HepG2 (cell line): Measurements from ENCODE around the gene XXYLT1. TPM values are rescaled to one million over a fixed set of nuclear protein-coding genes. Genes with fewer than 3 reads are reported as not detected.
A peak's percentile ranks its signal among the peaks of the same experiment; 100 is the strongest.

Source experiments
- BCL6 ChIP-seq: IDR thresholded peaks from 2 replicates; pipeline ENCODE4 v1.6.1; 2016; ENCODE audit warnings: missing genetic modification reagents, missing compliant biosample characterization
- CBX2 ChIP-seq, 2 experiments: fragments of 200-600 bp in 1 of 2; sonication (generic); formaldehyde crosslinking in 1 of 2; IDR thresholded peaks; 2 replicates each; pipeline versions ENCODE4 v1.7.0 to v1.8.1; 2018 to 2022; ENCODE audit warnings: low read depth in 2 of 2, low read length in 1 of 2, mild to moderate bottlenecking in 1 of 2, missing genetic modification reagents in 1 of 2
- GABPA ChIP-seq, 2 experiments: IDR thresholded peaks; 2 replicates each; pipeline ENCODE4 v1.6.1; 2011 to 2016; ENCODE audit warnings: low read depth in 2 of 2, low read length in 1 of 2, missing biosample characterization in 1 of 2, missing genetic modification characterization in 1 of 2
- HES4 ChIP-seq: sonication (generic); formaldehyde crosslinking; IDR thresholded peaks from 2 replicates; pipeline ENCODE4 v1.9.0; 2021; ENCODE audit warnings: mild to moderate bottlenecking, missing genetic modification reagents, borderline replicate concordance
- KAT8 ChIP-seq: IDR thresholded peaks from 2 replicates; pipeline ENCODE4 v1.6.1; 2016; ENCODE audit warnings: missing genetic modification reagents, missing compliant biosample characterization
- MATR3 ChIP-seq: sonication (generic); formaldehyde crosslinking; IDR thresholded peaks from 2 replicates; pipeline ENCODE4 v1.4.0; 2020; ENCODE audit warnings: missing genetic modification reagents
- MTA1 ChIP-seq: sonication (generic); formaldehyde crosslinking; IDR thresholded peaks from 2 replicates; pipeline ENCODE4 v1.4.0; 2020; ENCODE audit warnings: missing genetic modification reagents, mild to moderate bottlenecking, borderline replicate concordance
- MYC ChIP-seq: sonication (generic); formaldehyde crosslinking; IDR thresholded peaks from 2 replicates; pipeline ENCODE4 v1.9.0; 2021; ENCODE audit warnings: missing genetic modification reagents, borderline replicate concordance
- NFIB ChIP-seq: sonication (generic); formaldehyde crosslinking; IDR thresholded peaks from 2 replicates; pipeline ENCODE4 v1.9.0; 2021; ENCODE audit warnings: missing genetic modification reagents, mild to moderate bottlenecking, borderline replicate concordance
- NFKBIZ ChIP-seq: IDR thresholded peaks from 2 replicates; pipeline ENCODE4 v1.6.1; 2018; ENCODE audit warnings: missing genetic modification reagents, missing compliant biosample characterization
- REPIN1 ChIP-seq: sonication (generic); formaldehyde crosslinking; IDR thresholded peaks from 2 replicates; pipeline ENCODE4 v1.8.0; 2022; ENCODE audit warnings: missing genetic modification reagents, low read depth, mild to moderate bottlenecking, borderline replicate concordance
- TBX2 ChIP-seq: sonication (generic); formaldehyde crosslinking; IDR thresholded peaks from 2 replicates; pipeline ENCODE4 v1.5.0; 2020; ENCODE audit warnings: missing genetic modification reagents, mild to moderate bottlenecking, borderline replicate concordance
- XBP1 ChIP-seq: sonication (generic); formaldehyde crosslinking; IDR thresholded peaks from 2 replicates; pipeline ENCODE4 v1.5.0; 2020; ENCODE audit warnings: missing genetic modification reagents
- ZBTB3 ChIP-seq: sonication (generic); formaldehyde crosslinking; IDR thresholded peaks from 2 replicates; pipeline ENCODE4 v1.4.0; 2020; ENCODE audit warnings: low read depth, mild to moderate bottlenecking, moderate library complexity, missing genetic modification reagents, borderline replicate concordance
- ZNF547 ChIP-seq: sonication (generic); formaldehyde crosslinking; IDR thresholded peaks from 2 replicates; pipeline ENCODE4 v1.5.1; 2020; ENCODE audit warnings: mild to moderate bottlenecking, missing genetic modification reagents
- ZNF781 ChIP-seq: sonication (generic); formaldehyde crosslinking; IDR thresholded peaks from 2 replicates; pipeline ENCODE4 v1.5.1; 2020; ENCODE audit warnings: borderline replicate concordance, mild to moderate bottlenecking, missing genetic modification reagents; ENCODE audit errors: not compliant biosample characterization
- ZZZ3 ChIP-seq: sonication (generic); formaldehyde crosslinking; IDR thresholded peaks from 2 replicates; pipeline ENCODE4 v1.4.0; 2020; ENCODE audit warnings: missing genetic modification reagents, mild to moderate bottlenecking, borderline replicate concordance
- polyA plus RNA-seq, 8 experiments: library from polyadenylated mRNA; depleted of rRNA in 3 of 8; stranded (reverse) in 7 of 8; unstranded in 1 of 8; fragments of >200 nt; fragmentation: Illumina TruSeq in 4 of 8; extraction: Trizol in 4 of 8; gene quantifications; 2 replicates each; pipeline versions ENCODE4 v1.2.1 to v1.2.3, GENCODE V29; 2011 to 2016; ENCODE audit warnings: low read depth in 4 of 8, missing spikeins in 1 of 8, mixed read lengths in 1 of 8; ENCODE audit not compliant: insufficient read depth in 1 of 8
- total RNA-seq, 5 experiments: library from RNA; depleted of rRNA; stranded (reverse); fragments of >200 nt; fragmentation: Illumina TruSeq; extraction: Trizol; gene quantifications; 2 replicates each; pipeline ENCODE4 v1.2.3, GENCODE V29; 2016; ENCODE audit warnings: low read depth in 1 of 5
- TF ChIP-seq, protein P1 (sequence below): sonication (generic); formaldehyde crosslinking; IDR thresholded peaks from 2 replicates; pipeline ENCODE4 v1.8.0; 2022; ENCODE audit warnings: low read depth, missing genetic modification reagents
- TF ChIP-seq, protein P2 (sequence below): sonication (generic); formaldehyde crosslinking; IDR thresholded peaks from 2 replicates; pipeline ENCODE4 v1.5.0; 2020; ENCODE audit warnings: missing genetic modification reagents
- TF ChIP-seq, protein P3 (sequence below): sonication (generic); formaldehyde crosslinking; IDR thresholded peaks from 2 replicates; pipeline ENCODE4 v1.4.0; 2020; ENCODE audit warnings: missing genetic modification reagents, mild to moderate bottlenecking, borderline replicate concordance
- TF ChIP-seq, protein P4 (sequence below): sonication (generic); formaldehyde crosslinking; IDR thresholded peaks from 2 replicates; pipeline ENCODE4 v1.8.1; 2023; ENCODE audit warnings: mild to moderate bottlenecking, missing genetic modification reagents
- TF ChIP-seq, protein P5 (sequence below): sonication (generic); formaldehyde crosslinking; IDR thresholded peaks from 2 replicates; pipeline ENCODE4 v1.8.0; 2022; ENCODE audit warnings: mild to moderate bottlenecking, missing genetic modification reagents, moderate library complexity

The XXYLT1 gene
- total and polyA plus RNA-seq, 2 of the 13 experiments (the other 11 are each of a cell fraction or from before 2014, with no cell fraction given), result 17.7 to 19.0 TPM

DNA sequence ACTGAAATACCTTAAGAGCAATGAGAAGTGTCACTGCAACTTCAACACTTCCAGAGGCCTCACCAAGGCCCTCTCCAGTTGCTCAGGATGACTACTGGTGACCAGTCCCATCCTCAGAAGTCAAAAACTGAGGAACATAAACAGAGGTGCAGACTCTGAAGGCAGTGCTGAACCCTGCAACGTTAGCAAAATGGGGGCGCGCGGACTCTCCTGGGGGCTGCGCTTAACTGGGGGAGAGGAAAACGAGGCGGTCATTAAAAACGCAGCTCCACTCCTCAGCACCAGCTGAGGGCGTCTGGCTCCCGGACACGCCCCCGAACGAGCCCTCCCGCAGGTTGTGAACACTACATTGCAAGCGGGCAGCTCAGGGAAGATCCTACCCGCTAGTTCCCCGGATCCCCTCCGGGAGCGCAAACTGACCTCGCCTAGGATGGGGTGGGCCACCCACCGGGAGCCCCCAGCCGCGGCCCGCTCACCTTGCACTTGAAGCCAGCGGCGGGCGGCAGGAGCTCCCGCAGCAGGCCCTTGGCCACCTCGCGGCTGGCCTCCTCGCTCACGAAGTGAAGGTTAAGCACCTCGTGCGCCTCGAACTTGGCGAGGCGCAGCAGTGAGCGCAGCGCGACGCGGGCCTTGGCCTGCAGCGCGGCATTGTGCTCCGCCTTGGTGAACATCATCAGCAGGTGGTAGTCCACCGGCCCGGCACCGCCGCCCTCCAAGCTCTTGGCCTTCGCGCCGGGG is 711 bp downstream of the XXYLT1 start (continued):
- no peak for TF ChIP-seq CBX2 (IDR thresholded peaks at IDR 0.05; ENCODE audit: low read depth, low read length)
- no peak for TF ChIP-seq CBX2 (CRISPR knock-in tag; IDR thresholded peaks at IDR 0.05; ENCODE audit: low read depth)
- TF ChIP-seq NFKBIZ (CRISPR knock-in tag), result no peak
- peak; percentile 63 for TF ChIP-seq ZNF781 (CRISPR knock-in tag)
- TF ChIP-seq KAT8 (CRISPR knock-in tag), result peak; percentile 46; the same call in 1 of the 2 replicates
- TF ChIP-seq, protein P1, sequence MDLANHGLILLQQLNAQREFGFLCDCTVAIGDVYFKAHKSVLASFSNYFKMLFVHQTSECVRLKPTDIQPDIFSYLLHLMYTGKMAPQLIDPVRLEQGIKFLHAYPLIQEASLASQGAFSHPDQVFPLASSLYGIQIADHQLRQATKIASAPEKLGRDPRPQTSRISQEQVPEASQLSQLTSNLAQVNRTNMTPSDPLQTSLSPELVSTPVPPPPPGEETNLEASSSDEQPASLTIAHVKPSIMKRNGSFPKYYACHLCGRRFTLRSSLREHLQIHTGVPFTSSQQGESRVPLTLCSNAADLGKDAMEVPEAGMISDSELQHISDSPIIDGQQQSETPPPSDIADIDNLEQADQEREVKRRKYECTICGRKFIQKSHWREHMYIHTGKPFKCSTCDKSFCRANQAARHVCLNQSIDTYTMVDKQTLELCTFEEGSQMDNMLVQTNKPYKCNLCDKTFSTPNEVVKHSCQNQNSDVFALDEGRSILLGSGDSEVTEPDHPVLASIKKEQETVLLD (CRISPR knock-in tag), result peak; percentile 20; the same call in 1 of the 2 replicates
- TF ChIP-seq ZBTB3, result no peak
- peak; percentile 82 for TF ChIP-seq MYC (CRISPR knock-in tag)
- 0 out of 2 replicates have a peak, but pooled peaks have one; percentile 55 for TF ChIP-seq ZZZ3 (CRISPR knock-in tag)
- TF ChIP-seq HES4 (CRISPR knock-in tag), result peak; percentile 43
- 0 out of 2 replicates have a peak, but pooled peaks have one; percentile 54 for TF ChIP-seq MTA1 (CRISPR knock-in tag)
- TF ChIP-seq XBP1 (CRISPR knock-in tag), result 0 out of 2 replicates have a peak, but pooled peaks have one; percentile 67
- no peak for TF ChIP-seq TBX2
- no peak for TF ChIP-seq BCL6 (CRISPR knock-in tag)
- no peak for TF ChIP-seq GABPA (IDR thresholded peaks at IDR 0.05; ENCODE audit: low read depth, low read length)
- no peak for TF ChIP-seq GABPA (CRISPR knock-in tag; IDR thresholded peaks at IDR 0.05; ENCODE audit: low read depth)
- TF ChIP-seq, protein P2, sequence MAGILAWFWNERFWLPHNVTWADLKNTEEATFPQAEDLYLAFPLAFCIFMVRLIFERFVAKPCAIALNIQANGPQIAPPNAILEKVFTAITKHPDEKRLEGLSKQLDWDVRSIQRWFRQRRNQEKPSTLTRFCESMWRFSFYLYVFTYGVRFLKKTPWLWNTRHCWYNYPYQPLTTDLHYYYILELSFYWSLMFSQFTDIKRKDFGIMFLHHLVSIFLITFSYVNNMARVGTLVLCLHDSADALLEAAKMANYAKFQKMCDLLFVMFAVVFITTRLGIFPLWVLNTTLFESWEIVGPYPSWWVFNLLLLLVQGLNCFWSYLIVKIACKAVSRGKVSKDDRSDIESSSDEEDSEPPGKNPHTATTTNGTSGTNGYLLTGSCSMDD (CRISPR knock-in tag), result peak; percentile 77; the same call in 1 of the 2 replicates
- peak; percentile 41; the same call in 1 of the 2 replicates for TF ChIP-seq REPIN1 (CRISPR knock-in tag)
- TF ChIP-seq, protein P3, sequence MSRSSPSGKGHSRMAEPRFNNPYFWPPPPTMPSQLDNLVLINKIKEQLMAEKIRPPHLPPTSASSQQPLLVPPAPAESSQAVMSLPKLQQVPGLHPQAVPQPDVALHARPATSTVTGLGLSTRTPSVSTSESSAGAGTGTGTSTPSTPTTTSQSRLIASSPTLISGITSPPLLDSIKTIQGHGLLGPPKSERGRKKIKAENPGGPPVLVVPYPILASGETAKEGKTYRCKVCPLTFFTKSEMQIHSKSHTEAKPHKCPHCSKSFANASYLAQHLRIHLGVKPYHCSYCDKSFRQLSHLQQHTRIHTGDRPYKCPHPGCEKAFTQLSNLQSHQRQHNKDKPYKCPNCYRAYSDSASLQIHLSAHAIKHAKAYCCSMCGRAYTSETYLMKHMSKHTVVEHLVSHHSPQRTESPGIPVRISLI (CRISPR knock-in tag), result no peak
- TF ChIP-seq, protein P4, sequence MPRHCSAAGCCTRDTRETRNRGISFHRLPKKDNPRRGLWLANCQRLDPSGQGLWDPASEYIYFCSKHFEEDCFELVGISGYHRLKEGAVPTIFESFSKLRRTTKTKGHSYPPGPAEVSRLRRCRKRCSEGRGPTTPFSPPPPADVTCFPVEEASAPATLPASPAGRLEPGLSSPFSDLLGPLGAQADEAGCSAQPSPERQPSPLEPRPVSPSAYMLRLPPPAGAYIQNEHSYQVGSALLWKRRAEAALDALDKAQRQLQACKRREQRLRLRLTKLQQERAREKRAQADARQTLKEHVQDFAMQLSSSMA (CRISPR knock-in tag), result no peak; the same call in 1 of the 2 replicates
- TF ChIP-seq NFIB (CRISPR knock-in tag), result 0 out of 2 replicates have a peak, but pooled peaks have one; percentile 42
- peak; percentile 59; the same call in 1 of the 2 replicates for TF ChIP-seq ZNF547 (CRISPR knock-in tag)
- no peak for TF ChIP-seq MATR3 (CRISPR knock-in tag)
- TF ChIP-seq, protein P5, sequence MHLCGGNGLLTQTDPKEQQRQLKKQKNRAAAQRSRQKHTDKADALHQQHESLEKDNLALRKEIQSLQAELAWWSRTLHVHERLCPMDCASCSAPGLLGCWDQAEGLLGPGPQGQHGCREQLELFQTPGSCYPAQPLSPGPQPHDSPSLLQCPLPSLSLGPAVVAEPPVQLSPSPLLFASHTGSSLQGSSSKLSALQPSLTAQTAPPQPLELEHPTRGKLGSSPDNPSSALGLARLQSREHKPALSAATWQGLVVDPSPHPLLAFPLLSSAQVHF (CRISPR knock-in tag), result 0 out of 2 replicates have a peak, but pooled peaks have one; percentile 53
